T-helper 1 cell treated with Interleukin-12 subunit alpha and Interleukin-12 subunit beta and Interleukin-4 antibody, amounts not matched to agents 30 ng/mL and 1 ng/mL, for 36 hours (primary cell): ENCODE measurements around the gene XYLB. TPM values are rescaled to one million over a fixed set of nuclear protein-coding genes. Genes with fewer than 3 reads are reported as not detected.
"Not testable (repeated sequence)": the region's sequence is repeated elsewhere in the genome, so short reads cannot be mapped to it uniquely, and the experiment has no call there.

Experiments used
- intact Hi-C: fragments of 100-400 bp; cut with micrococcal nuclease; formaldehyde crosslinking; loops from one replicate; pipeline ENCODE4 v1.15.1; 2024
- total RNA-seq: library from RNA; stranded (reverse); gene quantifications from 2 replicates; pipeline ENCODE4 v1.2.3, GENCODE V29; 2022

XYLB gene
- total RNA-seq, 1 donor from 2014 or later = 3.5 TPM

DNA sequence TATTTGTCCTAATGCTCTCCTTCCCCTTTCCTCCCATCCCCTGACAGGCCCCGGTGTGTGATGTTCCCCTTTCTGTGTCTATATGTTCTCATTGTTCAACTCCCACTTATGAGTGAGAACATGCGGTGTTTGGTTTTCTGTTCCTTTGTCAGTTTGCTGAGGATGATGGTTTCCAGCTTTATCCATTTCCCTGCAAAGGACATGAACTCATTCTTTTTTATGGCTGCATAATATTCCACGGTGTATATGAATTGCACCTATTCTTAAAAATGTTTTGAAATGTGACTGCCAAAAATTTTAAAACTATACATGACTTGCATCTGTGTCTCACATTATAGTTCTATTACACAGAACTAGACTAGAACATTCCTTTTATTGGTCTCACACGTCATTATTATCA lies 25.9 kb upstream of the XYLB start:
- intact Hi-C loops = not testable (repeated sequence)

- intact Hi-C loops = no loop called here
These were observed 23.5 kb upstream of the XYLB start for GRCh38 chr3:38323060-38323459.

DNA sequence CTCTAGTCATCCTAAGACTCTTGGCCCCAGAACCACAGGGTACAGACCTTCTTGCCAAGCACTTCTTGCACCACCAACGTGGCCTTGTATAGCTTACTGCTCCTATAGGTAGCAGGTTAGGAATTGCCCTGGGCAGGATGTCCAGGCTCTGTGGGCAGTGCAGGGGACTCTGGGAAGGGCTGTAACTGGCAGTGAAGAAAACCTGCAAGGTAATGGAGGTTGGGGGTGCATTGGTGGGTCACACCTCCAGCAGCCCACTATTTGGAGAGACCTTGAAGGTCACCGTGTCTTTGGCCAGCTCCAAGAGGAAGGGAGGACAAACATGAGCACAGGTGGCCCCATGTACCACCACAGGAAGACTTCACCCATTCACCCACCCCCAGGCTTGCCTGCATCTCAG lies 21.3 kb upstream of the XYLB start:
- intact Hi-C loops = no loop called here

DNA sequence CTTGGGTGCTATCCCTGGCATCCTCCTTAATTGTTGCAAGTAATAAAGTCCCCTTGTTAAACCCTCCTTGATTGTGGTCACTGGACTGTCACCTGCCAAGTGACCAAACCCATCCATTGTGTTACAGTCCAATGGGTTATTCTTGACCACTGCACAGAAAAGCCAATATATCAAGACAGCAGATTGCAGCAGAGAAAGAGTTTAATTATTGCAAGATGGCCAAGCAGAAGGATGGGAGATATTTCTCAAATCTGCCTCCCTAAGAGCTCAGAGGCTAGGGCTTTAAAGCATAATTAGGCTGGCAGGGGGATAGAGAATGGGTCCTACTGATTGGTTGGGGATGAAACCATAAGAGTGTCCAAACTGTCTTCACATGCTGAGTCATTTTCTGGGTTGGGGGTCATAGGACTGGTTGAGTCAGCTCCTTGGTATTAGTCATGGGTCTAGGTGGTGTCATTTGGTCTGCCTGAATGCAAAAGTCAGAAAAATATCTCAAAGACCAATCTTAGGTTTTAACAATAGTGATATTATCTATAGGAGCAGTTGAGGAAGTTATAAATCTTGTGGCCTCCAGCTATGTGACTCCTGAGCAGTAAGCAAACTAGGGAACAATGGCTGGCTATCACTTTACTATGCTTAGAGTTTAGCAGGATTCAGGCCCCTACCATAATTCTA lies 19.1 kb upstream of the XYLB start:
- intact Hi-C loops = no loop called here

DNA sequence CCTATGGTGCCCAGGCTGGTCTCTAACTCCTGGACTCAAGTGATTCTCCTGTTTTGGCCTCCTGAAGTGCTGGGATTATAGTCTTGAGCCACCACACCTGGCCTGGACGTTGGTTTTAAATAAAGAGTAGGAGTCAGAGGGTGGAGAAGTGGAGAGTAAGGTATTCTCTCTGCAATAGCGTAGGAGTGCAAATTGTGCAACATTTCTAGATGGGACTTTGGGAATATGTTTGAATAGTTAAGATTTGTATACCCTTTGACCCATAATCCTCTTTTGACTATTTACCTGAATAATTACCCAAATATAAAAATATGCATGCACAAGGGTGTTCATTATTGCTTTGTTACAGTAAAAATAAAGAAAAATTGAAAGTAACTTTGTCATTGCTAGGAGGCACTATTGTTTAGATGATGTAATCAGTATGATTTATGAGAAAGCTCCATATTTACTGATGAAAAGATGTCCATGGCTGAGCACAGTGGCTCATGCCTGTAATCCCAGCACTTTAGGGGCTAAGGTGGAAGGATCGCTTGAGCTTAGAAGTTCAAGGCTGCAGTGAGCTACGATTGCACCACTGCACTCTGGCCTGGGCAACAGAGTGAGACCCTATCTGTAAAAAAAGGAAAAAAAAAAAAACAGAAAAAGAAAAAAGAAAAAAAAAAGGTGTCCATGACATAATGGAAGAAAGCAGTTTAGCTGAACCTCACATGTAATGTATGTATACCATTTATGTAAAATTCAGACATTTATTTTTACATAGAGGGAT lies 15.1 kb upstream of the XYLB start:
- intact Hi-C loops = no loop called here

GRCh38 chr3:38332201-38332600 lies 14.4 kb upstream of the XYLB start:
- intact Hi-C loops = no loop called here

- intact Hi-C loops = no loop called here
These were observed 12.2 kb upstream of the XYLB start for GRCh38 chr3:38334142-38335055.

GRCh38 chr3:38335263-38335662 lies 11.3 kb upstream of the XYLB start:
- intact Hi-C loops = no loop called here

GRCh38 chr3:38337703-38338102 lies 8.9 kb upstream of the XYLB start:
- intact Hi-C loops = no loop called here

DNA sequence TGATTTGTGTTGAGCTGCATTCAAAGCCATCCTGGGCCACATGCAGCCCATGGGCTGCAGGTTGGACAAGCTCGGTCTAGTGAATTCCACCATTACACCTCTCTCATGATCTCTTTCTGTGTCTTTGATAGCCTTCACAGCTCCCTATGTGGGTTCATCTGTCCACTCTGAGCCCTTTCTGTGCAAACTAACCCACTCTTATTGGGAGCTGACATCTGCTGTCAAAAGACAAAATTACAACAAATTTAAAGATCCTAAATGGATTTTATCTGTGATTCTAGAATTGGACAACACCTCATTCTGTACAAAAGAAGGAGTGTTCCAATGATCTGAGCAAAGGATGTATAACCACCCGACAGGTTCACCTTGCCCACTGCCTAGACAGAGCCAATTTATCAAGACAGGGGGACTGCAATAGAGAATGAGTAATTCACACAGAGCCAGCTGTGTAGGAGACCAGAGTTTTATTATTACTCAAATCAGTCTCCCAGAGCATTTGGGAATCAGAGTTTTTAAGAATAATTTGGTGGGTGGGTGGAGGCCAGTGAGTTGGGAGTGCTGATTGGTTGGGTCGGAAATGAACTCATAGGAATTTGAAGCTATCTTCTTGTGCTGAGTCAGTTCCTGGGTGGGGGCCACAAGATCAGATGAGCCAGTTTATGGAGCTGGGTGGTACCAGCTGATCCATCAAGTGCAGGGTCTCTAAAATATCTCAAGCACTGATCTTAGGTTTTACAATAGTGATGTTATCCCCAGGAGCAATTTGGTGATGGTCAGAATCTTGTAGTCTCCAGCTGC lies 2.6 kb upstream of the XYLB start:
- intact Hi-C loops = no loop called here

GRCh38 chr3:38345879-38346586 lies 552 bp upstream of the XYLB start:
- intact Hi-C loops = loop anchor here (1.0 to 5.0 kb wide), 11 partner anchors 29 to 372 kb away; partner anchors contain the start of genes ACAA1, DLEC1, EXOG and OXSR1

- intact Hi-C loops = loop anchor here (2.0 to 5.0 kb wide), 2 partner anchors 27 to 310 kb away; partner anchors contain the start of gene DLEC1
These were observed 1.0 kb downstream of the XYLB start for GRCh38 chr3:38347421-38348200.

GRCh38 chr3:38348903-38349302 lies 2.3 kb downstream of the XYLB start:
- intact Hi-C loops = loop anchor here (5.0 kb wide), 1 partner anchor 312 kb away; the partner anchor contains the start of gene DLEC1

- intact Hi-C loops = loop anchor here (5.0 kb wide), 1 partner anchor 313 kb away; the partner anchor contains the start of gene DLEC1
These were observed 3.2 kb downstream of the XYLB start for GRCh38 chr3:38349684-38350359.

- intact Hi-C loops = no loop called here
These were observed 6.6 kb downstream of the XYLB start for GRCh38 chr3:38353151-38353550.

- intact Hi-C loops = no loop called here
These were observed 8.2 kb downstream of the XYLB start for GRCh38 chr3:38354588-38355330.

DNA sequence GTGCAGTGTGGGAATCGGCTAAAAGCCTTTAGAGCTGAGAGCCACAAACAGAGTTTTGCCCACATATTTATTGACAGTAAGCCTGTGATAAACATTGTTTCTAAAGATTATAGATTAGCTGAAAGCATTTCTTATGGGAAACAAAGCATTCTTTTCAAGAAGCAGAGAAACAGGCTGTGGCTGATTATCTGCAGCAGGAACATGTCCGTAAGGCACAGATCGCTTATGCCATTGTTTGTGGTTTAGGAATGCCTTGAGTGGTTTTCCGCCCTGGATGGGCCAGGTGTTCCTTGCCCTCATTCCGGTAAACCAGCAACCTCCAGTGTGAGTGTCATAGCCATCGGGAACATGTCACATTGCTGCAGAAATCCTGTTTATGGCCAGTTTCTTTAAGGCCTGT lies 12.5 kb downstream of the XYLB start:
- intact Hi-C loops = no loop called here

- intact Hi-C loops = no loop called here
These were observed 13.8 kb downstream of the XYLB start for GRCh38 chr3:38360345-38360744.
